Endothelial cell of umbilical vein (primary cell): Measurements from ENCODE around the gene PIK3C3. TPM values are rescaled to one million over a fixed set of nuclear protein-coding genes. Genes with fewer than 3 reads are reported as not detected.

Source experiments
- BruUV-seq: library from RNA; stranded (reverse); fragments of 400-500 nt; replicated peaks from 2 replicates; lab custom pipeline; 2021; lab: Mats Ljungman, UMichigan
- CTCF ChIA-PET: fragments of 300-600, 350-600 bp; sonication (Branson Sonifier 250); formaldehyde crosslinking; loops from one replicate; lab custom pipeline; 2021; ENCODE audit warnings: antibody characterized with exemption, inconsistent platforms; lab: Charles Lee
- POLR2A ChIA-PET: fragments of 300-600, 350-600 bp; sonication (Branson Sonifier 250); formaldehyde crosslinking; loops from one replicate; lab custom pipeline; 2021; ENCODE audit warnings: antibody characterized with exemption, inconsistent platforms; lab: Charles Lee
- DNase-seq: peaks from one replicate; pipeline ENCODE4 v3.0.0-alpha.2; 2011; ENCODE audit warnings: low read depth, low spot score
- FAIRE-seq: peaks from 2 replicates; lab custom pipeline; 2011; peaks lifted over from hg19 to GRCh38; lab: Jason Lieb, UNC
- H2AFZ ChIP-seq: 2 replicates; pipeline ENCODE4 v1.6.0; 2012; ENCODE audit warnings: low read depth, low read length, control low read depth, inconsistent platforms
- H3K27ac ChIP-seq: 2 replicates; pipeline ENCODE4 v1.5.1; 2011; ENCODE audit warnings: low read depth, mild to moderate bottlenecking, control low read depth, low read length, moderate library complexity; ENCODE audit not compliant: insufficient read depth
- H3K27me3 ChIP-seq, 2 experiments: 2 replicates each; pipeline versions ENCODE4 v1.6.0 to v1.6.1; 2011; ENCODE audit warnings: low read length in 2 of 2, mixed read lengths in 1 of 2; ENCODE audit not compliant: control insufficient read depth in 2 of 2, insufficient read depth in 2 of 2
- H3K36me3 ChIP-seq, 2 experiments: 2 replicates in 1 of 2; 3 replicates in 1 of 2; pipeline ENCODE4 v1.5.1; 2011; ENCODE audit warnings: low read length in 2 of 2, mild to moderate bottlenecking in 1 of 2, moderate library complexity in 1 of 2; ENCODE audit not compliant: control insufficient read depth in 2 of 2, insufficient read depth in 2 of 2; ENCODE audit errors: extremely low read depth in 1 of 2
- H3K4me1 ChIP-seq: 3 replicates; pipeline ENCODE4 v1.5.1; 2011; ENCODE audit warnings: mild to moderate bottlenecking, low read length; ENCODE audit not compliant: control insufficient read depth, insufficient read depth; ENCODE audit errors: extremely low read depth
- H3K4me2 ChIP-seq: 2 replicates; pipeline ENCODE4 v1.6.1; 2011; ENCODE audit warnings: low read length, control low read depth, mixed read lengths; ENCODE audit not compliant: insufficient read depth
- H3K4me3 ChIP-seq, 3 experiments: fragments of 200-600 bp in 1 of 3; sonication (generic), shearing (Covaris generic) in 1 of 3; replicated peaks in 1 of 3; 2 replicates each; pipeline ENCODE4 v1.5.1; 2011 to 2016; ENCODE audit warnings: control low read depth in 3 of 3, low read length in 3 of 3, mild to moderate bottlenecking in 2 of 3, inconsistent platforms in 1 of 3, low read depth in 1 of 3, moderate library complexity in 1 of 3; ENCODE audit not compliant: insufficient read depth in 1 of 3
- H3K79me2 ChIP-seq: 2 replicates; pipeline ENCODE4 v1.6.0; 2012; ENCODE audit warnings: low read length, inconsistent platforms; ENCODE audit not compliant: control insufficient read depth, insufficient read depth
- H3K9ac ChIP-seq: replicated peaks from 2 replicates; pipeline ENCODE3; 2011; ENCODE audit warnings: low read length, control low read depth; ENCODE audit not compliant: insufficient read depth; ENCODE audit errors: extremely low read depth
- H3K9me1 ChIP-seq: replicated peaks from 3 replicates; pipeline ENCODE4 v1.6.0; 2011; ENCODE audit warnings: mild to moderate bottlenecking, low read length; ENCODE audit not compliant: control insufficient read depth, insufficient read depth; ENCODE audit errors: extremely low read depth
- H3K9me3 ChIP-seq: replicated peaks from 2 replicates; pipeline ENCODE4 v1.5.1; 2012; ENCODE audit warnings: low read length, inconsistent platforms; ENCODE audit not compliant: control insufficient read depth, insufficient read depth
- H4K20me1 ChIP-seq: replicated peaks from 2 replicates; pipeline ENCODE3; 2011; ENCODE audit warnings: mild to moderate bottlenecking, low read length; ENCODE audit not compliant: control insufficient read depth, insufficient read depth; ENCODE audit errors: extremely low read depth
- FOS ChIP-seq: IDR thresholded peaks from 2 replicates; pipeline ENCODE4 v1.6.1; 2011; ENCODE audit warnings: mild to moderate bottlenecking, low read length, moderate library complexity, borderline replicate concordance; ENCODE audit not compliant: insufficient read depth
- GATA2 ChIP-seq: IDR thresholded peaks from 2 replicates; pipeline ENCODE4 v1.7.0; 2011; ENCODE audit warnings: low read depth, mild to moderate bottlenecking, moderate library complexity, mixed read lengths, low read length; ENCODE audit not compliant: insufficient read length, insufficient read depth
- MYC ChIP-seq: IDR thresholded peaks from one replicate; pipeline ENCODE4 v1.6.1; 2011; ENCODE audit warnings: mild to moderate bottlenecking, low read depth, low read length
- dilution Hi-C: fragments of 300-500 bp; cut with MboI; formaldehyde crosslinking; loops from one replicate; pipeline ENCODE4 v1.15.0; 2019; ENCODE audit warnings: low sequenced_read_pairs; ENCODE audit not compliant: extremely low pct_ligation_motif_present
- intact Hi-C: fragments of 100-400 bp; cut with micrococcal nuclease; formaldehyde crosslinking; loops from one replicate; pipeline ENCODE4 v1.10.0; 2022
- polyA plus RNA-seq, 4 experiments: library from polyadenylated mRNA; depleted of rRNA in 3 of 4; stranded (reverse) in 3 of 4; unstranded in 1 of 4; fragments of >200 nt; gene quantifications; 2 replicates each; pipeline versions ENCODE4 v1.2.1 to v1.2.3, GENCODE V29; 2011 to 2012; ENCODE audit warnings: missing spikeins in 1 of 4
- total RNA-seq: library from RNA; stranded (reverse); gene quantifications from 2 replicates; pipeline ENCODE4 v1.2.3, GENCODE V29; 2021
- TF ChIP-seq, protein P1 (sequence below), 2 donors: IDR thresholded peaks; 1 replicate in 1 of 2; 2 replicates in 1 of 2; pipeline ENCODE4 v1.5.1; 2011; ENCODE audit warnings: low read length in 2 of 2, mild to moderate bottlenecking in 2 of 2, moderate library complexity in 2 of 2, control low read depth in 1 of 2, inconsistent platforms in 1 of 2, low read depth in 1 of 2; ENCODE audit not compliant: insufficient read depth in 1 of 2; ENCODE audit errors: extremely low read depth in 1 of 2
- TF ChIP-seq, protein P2 (sequence below): IDR thresholded peaks from 2 replicates; pipeline ENCODE4 v1.6.1; 2011; ENCODE audit not compliant: insufficient read depth, insufficient read length

The PIK3C3 gene
- total and polyA plus RNA-seq, 2 donors (not counting 3 experiments of a cell fraction or from before 2014, with no cell fraction given): 19.5 to 47.3 TPM

DNA sequence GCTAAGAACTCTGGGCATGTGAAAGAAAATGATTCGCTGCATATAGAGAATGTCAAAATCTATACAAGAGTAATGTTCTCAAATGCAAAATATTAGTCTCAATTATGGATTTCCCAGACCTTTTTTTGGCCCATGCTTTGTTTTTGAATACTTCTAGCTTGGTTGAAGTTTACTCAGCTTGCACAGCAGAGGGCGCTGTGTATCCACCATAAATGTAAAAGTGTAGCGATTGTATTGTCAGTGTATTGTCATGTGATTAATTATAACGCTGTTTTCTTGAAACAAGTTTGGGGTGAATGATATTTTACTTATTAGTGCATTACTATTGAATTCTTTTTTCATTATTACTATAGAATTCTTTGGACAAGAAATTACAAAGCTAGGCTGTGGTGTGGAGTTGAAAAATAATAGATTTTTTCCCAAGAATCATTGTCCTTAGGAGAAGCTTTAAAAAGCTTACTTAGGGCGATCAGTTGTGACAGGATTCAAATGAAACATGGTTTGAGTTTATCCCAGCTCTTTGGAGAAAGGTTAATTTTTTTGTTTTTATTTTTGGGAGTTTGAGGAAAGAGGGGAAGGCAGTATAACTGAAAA lies 98.3 kb downstream of the PIK3C3 start:
- FAIRE-seq (peak; percentile 70), DNase-seq (peak; percentile 66)
- ChIA-PET POLR2A (interaction anchor here (0.6 kb wide), 1 partner anchor 13 kb away, joined by 3 read pairs; no protein-coding TSS in a partner anchor), CTCF (interaction anchor here (0.7 to 5.7 kb wide), 43 partner anchors 9 to 1547 kb away, joined by 3 to 98 read pairs (median 5); no protein-coding TSS in a partner anchor)
- no peaks in the 10 kb centered on the region for H4K20me1 ChIP-seq
- dilution Hi-C loops: no loop called here
- no TSS peak for BruUV-seq
- no peaks in the 10 kb centered on the region for H3K9me3 ChIP-seq
- TF ChIP-seq MYC: no peak
- TF ChIP-seq, protein P1, sequence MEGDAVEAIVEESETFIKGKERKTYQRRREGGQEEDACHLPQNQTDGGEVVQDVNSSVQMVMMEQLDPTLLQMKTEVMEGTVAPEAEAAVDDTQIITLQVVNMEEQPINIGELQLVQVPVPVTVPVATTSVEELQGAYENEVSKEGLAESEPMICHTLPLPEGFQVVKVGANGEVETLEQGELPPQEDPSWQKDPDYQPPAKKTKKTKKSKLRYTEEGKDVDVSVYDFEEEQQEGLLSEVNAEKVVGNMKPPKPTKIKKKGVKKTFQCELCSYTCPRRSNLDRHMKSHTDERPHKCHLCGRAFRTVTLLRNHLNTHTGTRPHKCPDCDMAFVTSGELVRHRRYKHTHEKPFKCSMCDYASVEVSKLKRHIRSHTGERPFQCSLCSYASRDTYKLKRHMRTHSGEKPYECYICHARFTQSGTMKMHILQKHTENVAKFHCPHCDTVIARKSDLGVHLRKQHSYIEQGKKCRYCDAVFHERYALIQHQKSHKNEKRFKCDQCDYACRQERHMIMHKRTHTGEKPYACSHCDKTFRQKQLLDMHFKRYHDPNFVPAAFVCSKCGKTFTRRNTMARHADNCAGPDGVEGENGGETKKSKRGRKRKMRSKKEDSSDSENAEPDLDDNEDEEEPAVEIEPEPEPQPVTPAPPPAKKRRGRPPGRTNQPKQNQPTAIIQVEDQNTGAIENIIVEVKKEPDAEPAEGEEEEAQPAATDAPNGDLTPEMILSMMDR (IDR thresholded peaks at IDR 0.05; ENCODE audit: extremely low read depth in 1 of 2, insufficient read depth in 1 of 2, low read depth in 1 of 2, low read length in 2 of 2): peak; percentile 63 to 67
- no peaks in the 10 kb centered on the region for H3K79me2 ChIP-seq
- no peak overlapping the region for H3K4me3 ChIP-seq
- H3K4me2 ChIP-seq: no peak overlapping the region
- intact Hi-C loops: loop anchor here (1.0 to 10.0 kb wide), 6 partner anchors 61 to 1544 kb away; no protein-coding TSS in a partner anchor
- peak overlapping the region; percentile 24 for H2AFZ ChIP-seq
- peaks cover 5% of the 10 kb centered on the region for H3K4me1 ChIP-seq
- peak overlapping the region; percentile 47 for H3K9ac ChIP-seq
- H3K27ac ChIP-seq: no peak overlapping the region
- no peaks in the 10 kb centered on the region for H3K36me3 ChIP-seq
- H3K27me3 ChIP-seq: no peaks in the 10 kb centered on the region
- H3K9me1 ChIP-seq: no peaks in the 10 kb centered on the region

- Histone ChIP-seq H3K79me2 (no peaks in the 10 kb centered on the region), H4K20me1 (no peaks in the 10 kb centered on the region), H3K27me3 (no peaks in the 10 kb centered on the region), H3K4me2 (no peak overlapping the region), H3K9me3 (no peaks in the 10 kb centered on the region), H3K9me1 (no peaks in the 10 kb centered on the region), H3K4me3 (no peak overlapping the region), H2AFZ (no peak overlapping the region), H3K4me1 (peaks cover 5% of the 10 kb centered on the region), H3K27ac (no peak overlapping the region), H3K9ac (no peak overlapping the region), H3K36me3 (peaks cover 0 to 3% of the 10 kb centered on the region in 2 experiments)
- FAIRE-seq (no peak), DNase-seq (no peak)
- ChIA-PET POLR2A (no interaction called here), CTCF (interaction anchor here (1.0 to 1.3 kb wide), 2 partner anchors 12 to 36 kb away, joined by 3 to 4 read pairs; no protein-coding TSS in a partner anchor)
- dilution Hi-C loops: no loop called here
- intact Hi-C loops: no loop called here
- TF ChIP-seq GATA2 (peak; percentile 90), FOS (peak; percentile 75)
- TF ChIP-seq, protein P2, sequence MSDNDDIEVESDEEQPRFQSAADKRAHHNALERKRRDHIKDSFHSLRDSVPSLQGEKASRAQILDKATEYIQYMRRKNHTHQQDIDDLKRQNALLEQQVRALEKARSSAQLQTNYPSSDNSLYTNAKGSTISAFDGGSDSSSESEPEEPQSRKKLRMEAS: no peak
- BruUV-seq: no TSS peak
These were observed 109.1 kb downstream of the PIK3C3 start for GRCh38 chr18:42064109-42064508.
